ENCODE measurements around the gene CEP72. TPM values are rescaled to one million over a fixed set of nuclear protein-coding genes. Genes with fewer than 3 reads are reported as not detected.

The CEP72 gene
- total and polyA plus RNA-seq, 2 of the 13 experiments (the other 11 are each of a cell fraction or from before 2014, with no cell fraction given): 3.4 to 9.4 TPM

GRCh38 chr5:637581-638450, 25.7 kb downstream of the CEP72 start:
- WGBS (ENCODE audit: low lambda C conversion rate): 96% methylated on average over 29 of the region's 42 CpGs
- TF ChIP-seq MXI1 (IDR thresholded peaks at IDR 0.05; ENCODE audit: borderline replicate concordance, low read depth, low read length): no peak
- no peak for TF ChIP-seq ZNF839 (CRISPR knock-in tag; IDR thresholded peaks at IDR 0.05; ENCODE audit: borderline replicate concordance)
- no peak for TF ChIP-seq UBTF (CRISPR knock-in tag; IDR thresholded peaks at IDR 0.05)
- no peak for TF ChIP-seq FUBP1 (CRISPR knock-in tag; IDR thresholded peaks at IDR 0.05; ENCODE audit: borderline replicate concordance)
- no peak for TF ChIP-seq NRL (CRISPR knock-in tag; IDR thresholded peaks at IDR 0.05; ENCODE audit: borderline replicate concordance)
- no peak for TF ChIP-seq CC2D1A (CRISPR knock-in tag; IDR thresholded peaks at IDR 0.05)
- TF ChIP-seq STAT6 (CRISPR knock-in tag; IDR thresholded peaks at IDR 0.05; ENCODE audit: borderline replicate concordance): no peak
- no peak for TF ChIP-seq ZBTB38 (CRISPR knock-in tag; IDR thresholded peaks at IDR 0.05)
- TF ChIP-seq ZSCAN12 (CRISPR knock-in tag; IDR thresholded peaks at IDR 0.05): no peak
- no peak for TF ChIP-seq ZNF446 (CRISPR knock-in tag; IDR thresholded peaks at IDR 0.05)
- no peak for TF ChIP-seq HOXA3 (CRISPR knock-in tag; IDR thresholded peaks at IDR 0.05)
- no peak for TF ChIP-seq ZSCAN29 (CRISPR knock-in tag; conservative IDR thresholded peaks at IDR 0.05)
- BruUV-seq (replicated peaks): no TSS peak

More at GRCh38 chr5:637581-638450, 25.7 kb downstream of the CEP72 start:
- FAIRE-seq (no peak), ATAC-seq (no peak), DNase-seq (ENCODE audit: low spot score) (no peak)
- ChIA-PET CTCF (ENCODE audit: low intra/inter-chr PET ratio, low total read pairs) (no interaction called here), POLR2A (no interaction called here)
- no peaks in the 10 kb centered on the region for H3K79me2 ChIP-seq (ENCODE audit: insufficient read depth, low read length)
- H3K4me1 ChIP-seq (ENCODE audit: insufficient read depth, low read length): no peaks in the 10 kb centered on the region
- no peak overlapping the region for H3K27ac ChIP-seq (ENCODE audit: extremely low read length, insufficient read depth, low read length)
- intact Hi-C loops (cut with micrococcal nuclease; ENCODE audit: unreplicated experiment): no loop called here
- H3K27me3 ChIP-seq (ENCODE audit: control insufficient read depth in 1 of 2, insufficient read depth in 2 of 2, low read length in 2 of 2): no peaks in the 10 kb centered on the region
- in situ Hi-C loops (cut with HindIII; ENCODE audit: extremely low pct_ligation_motif_present, low pct_unique_long_range_greater_than_20kb): no loop called here
- H3K36me3 ChIP-seq (replicated peaks in 1 of 2; ENCODE audit: control insufficient read depth in 1 of 2, insufficient read depth in 2 of 2, low read length in 2 of 2): peaks cover 24 to 67% of the 10 kb centered on the region in 2 experiments
- H4K20me1 ChIP-seq (ENCODE audit: insufficient read depth, low read length): no peaks in the 10 kb centered on the region
- H3K4me3 ChIP-seq (replicated peaks in 1 of 3; ENCODE audit: insufficient read depth in 1 of 3, low read depth in 2 of 3, low read length in 3 of 3): no peak overlapping the region
- H3K4me2 ChIP-seq (ENCODE audit: low read depth, low read length): no peak overlapping the region
- H3K9me3 ChIP-seq (ENCODE audit: low read length): no peaks in the 10 kb centered on the region
- no peak overlapping the region for H3K9ac ChIP-seq (ENCODE audit: insufficient read depth, low read depth, low read length)
- H2AFZ ChIP-seq (ENCODE audit: low read length): no peak overlapping the region

All from HepG2 (cell line).